GM18520 (cell line): ENCODE data around the gene SLC4A1.

ENCODE experiments used
- ATAC-seq: cut with Tn5 transposase; IDR thresholded peaks from one replicate; pipeline ENCODE4 v1.9.1; 2021; ENCODE audit not compliant: unreplicated experiment

The SLC4A1 gene

GRCh38 chr17:44267818-44268490 is at the start of gene SLC4A1:
Gene SLC4A1, minus strand, starts transcription at chr17:44268135. Its CDS starts 5,269 bp downstream, at chr17:44262866.
- no peak for ATAC-seq

GRCh38 chr17:44317545-44317944 is 49.6 kb upstream of the SLC4A1 start:
- ATAC-seq = no peak

GRCh38 chr17:44315760-44316731 is 48.1 kb upstream of the SLC4A1 start:
- ATAC-seq = no peak

- ATAC-seq = no peak
Measured at GRCh38 chr17:44314869-44315661, 47.1 kb upstream of the SLC4A1 start.

GRCh38 chr17:44314524-44314868 is 46.6 kb upstream of the SLC4A1 start:
- no peak for ATAC-seq

- no peak for ATAC-seq
Measured at GRCh38 chr17:44314031-44314430, 46.1 kb upstream of the SLC4A1 start.

- no peak for ATAC-seq
Measured at GRCh38 chr17:44312396-44313104, 44.6 kb upstream of the SLC4A1 start.

GRCh38 chr17:44311562-44312181 is 43.7 kb upstream of the SLC4A1 start:
- no peak for ATAC-seq

- ATAC-seq = no peak
Measured at GRCh38 chr17:44310609-44311376, 42.9 kb upstream of the SLC4A1 start.

- ATAC-seq = no peak
Measured at GRCh38 chr17:44310188-44310587, 42.3 kb upstream of the SLC4A1 start.

GRCh38 chr17:44309472-44309871 is 41.5 kb upstream of the SLC4A1 start:
- ATAC-seq = no peak

- ATAC-seq = no peak
Measured at GRCh38 chr17:44308865-44309264, 40.9 kb upstream of the SLC4A1 start.

GRCh38 chr17:44308320-44308818 is 40.4 kb upstream of the SLC4A1 start, which contains the start of gene RUNDC3A:
Gene RUNDC3A, plus strand, starts transcription at chr17:44308601. Its CDS starts 232 bp downstream, at chr17:44308833.
- ATAC-seq = no peak

GRCh38 chr17:44307387-44308186 is 39.7 kb upstream of the SLC4A1 start:
- ATAC-seq = no peak

- no peak for ATAC-seq
Measured at GRCh38 chr17:44304651-44305050, 36.7 kb upstream of the SLC4A1 start.

GRCh38 chr17:44297975-44298374 is 30.0 kb upstream of the SLC4A1 start:
- no peak for ATAC-seq

GRCh38 chr17:44293509-44294226 is 25.7 kb upstream of the SLC4A1 start:
- no peak for ATAC-seq

- no peak for ATAC-seq
Measured at GRCh38 chr17:44287651-44288050, 19.7 kb upstream of the SLC4A1 start.
